Hematopoietic multipotent progenitor cell treated with erythropoietin and hydrocortisone succinate and interleukin-3 and kit ligand, for 6 days (in vitro differentiated cells): Measurements from ENCODE around the gene EP400.
"Not testable (repeated sequence)": the region's sequence is repeated elsewhere in the genome, so short reads cannot be mapped to it uniquely, and the experiment has no call there.

ENCODE experiments used
- DNase-seq: peaks from one replicate; pipeline ENCODE4 v3.0.0-alpha.2; 2015

EP400 gene

DNA sequence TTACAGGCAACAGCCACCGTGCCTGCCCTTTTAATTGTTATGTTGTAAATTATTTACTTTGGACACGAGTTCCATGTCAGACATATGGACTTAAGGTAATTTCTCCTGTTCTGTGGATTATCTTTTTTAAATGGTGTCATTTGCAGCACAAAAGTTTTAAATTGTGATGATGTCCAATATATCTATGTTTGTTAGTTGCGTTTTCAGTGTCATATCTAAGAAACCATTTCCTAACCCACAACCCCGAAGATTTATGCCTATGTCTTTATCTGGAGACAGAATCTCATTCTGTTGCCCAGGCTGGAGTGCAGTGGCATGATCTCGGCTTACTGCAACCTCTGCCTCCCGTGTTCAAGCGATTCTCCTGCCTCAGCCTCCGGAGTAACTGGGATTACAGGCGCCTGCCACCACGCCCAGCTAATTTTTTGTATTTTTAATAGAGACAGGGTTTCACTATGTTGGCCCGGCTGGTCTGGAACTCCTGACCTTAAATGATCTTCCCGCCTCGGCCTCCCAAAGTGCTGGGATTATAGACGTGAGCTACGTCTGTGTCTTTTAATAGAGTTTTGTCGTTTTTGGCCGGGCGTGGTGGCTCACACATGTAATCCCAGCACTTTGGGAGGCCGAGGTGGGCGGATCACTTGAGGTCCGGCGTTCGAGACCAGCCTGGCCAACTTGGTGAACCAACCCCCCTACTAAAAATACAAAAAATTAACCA lies 870 bp upstream of the EP400 start:
- DNase-seq = peak; percentile 66

DNA sequence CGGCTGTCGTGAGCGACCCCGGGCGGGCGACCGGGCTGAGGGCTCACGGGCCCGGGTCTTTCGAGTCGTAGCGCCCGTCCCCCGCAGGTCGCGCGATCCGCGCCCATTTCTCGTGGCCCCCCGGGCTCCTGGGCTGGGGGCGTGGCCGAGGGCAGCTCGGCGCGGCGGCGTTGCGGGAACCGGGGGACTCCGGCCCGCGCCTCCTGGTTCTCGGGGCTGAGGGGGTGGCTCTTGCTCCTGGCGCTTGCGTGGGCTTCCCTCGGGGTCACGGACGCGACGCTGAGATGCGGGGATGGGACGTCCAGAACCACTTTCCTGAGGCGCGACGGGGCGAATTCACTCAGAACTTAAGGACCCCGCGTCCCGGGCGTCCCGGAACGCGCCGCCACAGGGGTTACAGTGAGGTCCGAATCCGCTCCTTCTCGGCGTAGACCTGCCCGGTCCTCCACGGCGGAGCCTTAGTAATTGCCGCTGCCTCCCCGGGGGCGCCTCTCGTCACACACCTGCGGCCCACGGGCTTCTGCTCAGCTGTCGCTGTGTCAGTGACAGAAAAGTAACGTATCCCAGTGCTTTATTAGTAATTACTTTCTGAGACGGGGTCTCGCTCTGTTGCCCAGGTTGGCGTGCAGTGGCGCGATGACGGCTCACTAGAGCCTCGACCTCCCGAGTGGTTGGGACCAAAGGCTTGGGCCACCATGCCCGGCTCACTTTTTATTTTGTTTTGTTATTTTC lies 606 bp downstream of the EP400 start:
- peak; percentile 44 for DNase-seq

DNA sequence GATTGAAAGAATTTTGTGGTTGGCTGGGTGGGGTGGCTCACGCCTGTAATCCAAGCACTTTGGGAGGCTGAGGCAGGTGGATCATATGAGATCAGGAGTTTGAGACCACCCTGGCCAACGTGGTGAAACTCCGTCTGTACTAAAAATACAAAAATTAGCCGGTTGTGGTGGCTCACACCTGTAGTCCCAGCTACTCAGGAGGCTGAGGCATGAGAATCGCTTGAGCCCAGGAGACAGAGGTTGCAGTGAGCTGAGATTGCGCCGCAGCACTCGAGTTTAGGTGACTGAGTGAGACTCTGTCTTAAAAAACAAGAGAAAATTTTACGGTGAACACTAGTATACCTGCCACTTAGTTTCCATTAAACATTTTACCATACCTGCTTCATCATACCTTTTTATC lies 4.1 kb downstream of the EP400 start:
- not testable (repeated sequence) for DNase-seq

DNA sequence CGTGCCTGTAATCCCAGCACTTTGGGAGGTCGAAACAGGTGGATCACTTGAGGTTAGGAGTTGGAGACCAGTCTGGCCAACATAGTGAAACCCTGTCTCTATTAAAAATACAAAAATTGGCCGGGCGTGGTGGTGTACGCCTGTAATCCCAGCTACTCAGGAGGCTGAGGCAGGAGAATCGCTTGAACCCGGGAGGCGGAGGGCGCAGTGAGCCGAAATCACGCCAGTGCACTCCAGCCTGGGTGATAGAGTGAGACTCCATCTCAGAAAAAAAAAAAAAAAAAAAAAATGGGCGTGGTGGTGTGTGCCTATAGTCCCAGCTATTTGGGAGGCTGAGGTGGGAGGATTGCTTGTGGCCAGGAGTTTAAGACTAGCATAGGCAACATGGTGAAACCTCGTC lies 4.7 kb downstream of the EP400 start:
- DNase-seq = not testable (repeated sequence)

DNA sequence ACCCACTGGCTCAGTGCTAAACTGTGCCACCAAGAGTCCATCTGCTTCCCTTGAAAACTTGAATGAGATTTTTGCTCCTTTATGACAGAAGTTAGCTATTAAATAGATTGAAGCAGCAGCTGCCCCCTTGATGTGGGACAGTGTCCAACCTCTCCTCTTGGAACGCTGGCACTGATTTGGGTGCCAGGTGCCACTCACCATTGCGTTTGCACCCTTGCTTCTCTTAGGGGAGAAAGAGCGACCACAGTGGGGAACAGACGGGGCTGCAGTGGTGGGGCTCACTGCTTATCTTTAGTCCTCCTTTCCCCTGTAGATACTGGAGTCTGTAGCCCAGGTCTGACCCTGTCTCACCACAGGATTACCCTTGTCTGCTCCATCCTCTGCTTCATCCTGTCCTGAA lies 9.4 kb downstream of the EP400 start:
- no peak for DNase-seq

DNA sequence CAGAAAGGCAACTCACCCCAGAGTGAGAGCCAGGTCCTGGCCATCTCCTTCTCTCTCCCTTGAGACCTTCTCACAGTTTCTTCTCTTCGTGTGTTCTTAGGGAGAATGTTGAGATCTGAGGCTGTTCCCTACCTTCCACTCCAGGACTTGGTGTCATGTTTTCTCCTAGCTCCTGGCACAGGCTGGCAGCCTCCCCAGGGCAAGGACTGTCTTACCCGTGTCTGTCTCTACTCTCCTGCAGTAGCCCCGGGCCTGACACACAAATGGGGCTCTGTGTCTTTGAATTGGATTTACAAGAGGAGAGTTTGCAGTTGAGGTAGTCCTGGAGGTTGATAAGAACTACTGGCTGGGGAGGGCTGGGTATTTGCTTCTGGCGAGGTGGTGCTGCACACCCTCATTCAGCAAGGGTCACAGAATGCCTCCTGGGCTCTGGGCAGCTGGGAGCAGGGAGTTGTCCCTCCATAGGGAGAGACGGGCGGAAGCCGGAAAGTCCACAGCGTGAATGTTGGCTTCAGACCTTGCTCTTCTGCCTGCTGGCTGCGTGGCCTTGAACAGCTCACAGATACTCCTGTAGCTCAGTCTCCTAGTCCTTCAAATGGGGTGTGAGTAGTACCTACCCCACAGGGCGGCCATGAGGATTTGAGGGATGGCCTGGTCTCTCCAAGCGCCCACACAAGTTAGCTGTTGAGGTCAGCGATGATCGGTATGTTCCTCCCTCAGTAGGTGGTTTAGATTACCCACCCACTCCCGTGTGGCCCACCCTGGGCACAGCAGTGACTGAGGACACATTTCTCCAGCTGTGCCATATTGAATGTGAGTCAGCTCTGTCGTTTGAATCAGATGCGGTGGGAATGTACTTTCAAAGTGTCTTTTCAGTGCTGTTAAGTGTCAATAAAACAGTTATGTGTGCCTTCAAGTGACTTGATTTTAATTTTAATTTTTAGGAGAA lies 10.2 kb downstream of the EP400 start:
- DNase-seq = no peak

DNA sequence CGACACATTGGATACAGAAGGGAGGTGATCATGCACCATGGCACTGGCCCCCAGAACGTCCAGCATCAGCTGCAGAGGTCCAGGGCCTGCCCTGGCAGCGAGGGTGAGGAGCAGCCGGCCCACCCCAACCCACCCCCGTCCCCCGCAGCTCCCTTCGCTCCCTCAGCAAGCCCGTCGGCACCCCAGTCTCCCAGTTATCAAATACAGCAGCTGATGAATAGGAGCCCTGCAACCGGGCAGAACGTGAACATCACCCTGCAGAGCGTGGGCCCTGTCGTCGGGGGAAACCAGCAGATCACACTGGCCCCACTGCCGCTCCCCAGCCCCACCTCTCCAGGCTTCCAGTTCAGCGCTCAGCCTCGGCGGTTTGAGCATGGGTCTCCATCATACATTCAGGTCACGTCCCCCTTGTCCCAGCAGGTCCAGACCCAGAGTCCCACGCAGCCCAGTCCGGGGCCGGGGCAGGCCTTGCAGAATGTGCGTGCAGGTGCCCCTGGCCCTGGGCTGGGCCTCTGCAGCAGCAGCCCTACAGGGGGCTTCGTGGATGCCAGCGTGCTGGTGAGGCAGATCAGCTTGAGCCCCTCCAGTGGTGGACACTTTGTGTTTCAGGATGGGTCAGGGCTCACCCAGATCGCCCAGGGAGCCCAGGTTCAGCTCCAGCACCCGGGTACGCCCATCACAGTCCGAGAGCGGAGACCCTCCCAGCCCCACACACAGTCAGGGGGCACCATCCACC lies 11.0 kb downstream of the EP400 start:
- DNase-seq = not testable (repeated sequence)

DNA sequence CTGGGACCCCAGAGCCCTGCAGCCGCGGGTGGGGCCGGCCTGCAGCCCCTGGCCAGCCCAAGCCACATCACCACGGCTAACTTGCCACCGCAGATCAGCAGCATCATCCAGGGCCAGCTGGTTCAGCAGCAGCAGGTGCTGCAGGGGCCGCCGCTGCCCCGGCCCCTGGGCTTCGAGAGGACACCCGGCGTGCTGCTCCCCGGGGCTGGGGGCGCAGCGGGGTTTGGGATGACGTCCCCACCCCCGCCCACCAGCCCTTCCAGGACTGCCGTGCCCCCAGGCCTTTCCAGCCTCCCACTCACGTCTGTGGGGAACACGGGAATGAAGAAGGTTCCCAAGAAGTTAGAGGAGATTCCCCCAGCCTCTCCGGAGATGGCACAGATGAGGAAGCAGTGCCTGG lies 11.6 kb downstream of the EP400 start:
- DNase-seq = not testable (repeated sequence)

DNA sequence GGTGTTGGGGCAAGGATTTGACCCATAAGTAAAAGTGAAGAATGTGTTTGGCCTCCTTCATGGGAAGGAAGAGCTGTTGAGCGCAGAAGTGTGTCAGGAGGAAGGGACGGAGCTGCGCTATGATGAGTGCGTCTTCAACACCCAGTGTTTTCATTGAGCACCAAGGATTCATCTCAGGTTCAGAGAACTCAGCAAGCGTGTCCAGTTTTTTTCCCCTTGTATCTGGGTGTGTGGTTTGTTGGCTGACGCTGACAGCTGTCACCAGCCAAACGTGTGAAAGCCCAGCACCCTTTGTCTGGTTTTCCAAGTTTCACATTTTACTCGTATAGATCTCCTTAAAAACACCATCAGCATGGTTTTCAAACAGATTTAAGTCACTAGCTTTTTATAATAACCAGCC lies 12.3 kb downstream of the EP400 start:
- DNase-seq = no peak

DNA sequence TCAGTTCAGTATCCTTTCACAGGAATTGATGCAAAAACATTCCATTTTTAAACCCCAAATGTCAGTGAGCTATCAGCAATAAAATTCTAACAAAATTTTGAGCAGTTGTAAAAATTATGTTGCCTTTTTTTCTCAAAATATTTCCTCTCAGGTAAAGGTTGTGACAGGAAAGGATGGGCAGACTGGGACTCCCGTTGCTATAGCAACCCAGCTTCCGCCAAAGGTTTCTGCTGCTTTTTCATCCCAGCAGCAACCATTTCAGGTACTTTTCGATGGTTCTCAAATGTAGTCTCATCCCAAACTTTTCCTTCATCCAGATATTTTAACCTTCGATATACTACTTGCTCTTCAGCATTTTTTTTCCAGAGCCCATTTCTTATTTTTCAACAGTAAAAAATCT lies 13.6 kb downstream of the EP400 start:
- DNase-seq = no peak

DNA sequence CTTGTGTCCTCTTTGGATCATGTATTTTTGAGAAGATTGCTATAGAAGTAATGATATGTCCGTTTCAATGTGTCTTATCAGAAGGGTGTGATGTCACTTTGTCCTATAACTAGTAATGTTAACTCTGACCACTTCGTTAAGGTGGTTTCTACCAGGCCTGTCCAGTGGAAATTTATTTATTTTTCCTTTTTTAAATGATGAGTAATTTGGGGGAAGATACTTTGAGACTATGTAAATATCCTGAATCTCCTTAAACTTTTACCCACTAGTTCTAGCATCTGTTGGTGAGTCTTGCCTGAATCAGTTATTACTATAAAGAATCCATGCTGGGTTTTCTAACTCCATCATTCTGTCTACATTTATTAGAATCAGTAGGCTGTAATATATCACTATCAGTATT lies 15.3 kb downstream of the EP400 start:
- no peak for DNase-seq

DNA sequence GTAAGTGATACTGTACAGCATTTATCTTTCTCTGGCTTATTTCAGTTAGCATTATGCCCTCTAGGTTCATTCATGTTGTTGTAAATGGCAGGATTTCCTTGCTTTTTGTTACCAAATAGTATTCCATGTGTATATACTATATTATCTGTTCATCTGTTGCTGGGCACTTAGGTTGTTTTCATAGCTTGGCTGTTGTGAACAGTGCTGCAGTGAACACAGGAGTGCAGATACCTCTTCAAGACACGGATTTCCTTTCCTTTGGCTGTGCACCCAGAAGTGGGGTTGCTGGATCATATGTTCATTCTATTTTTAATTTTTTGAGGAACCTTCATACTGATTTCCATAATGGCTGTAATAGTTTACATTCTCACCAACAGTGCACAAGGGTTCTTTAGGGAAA lies 21.5 kb downstream of the EP400 start:
- DNase-seq = no peak

DNA sequence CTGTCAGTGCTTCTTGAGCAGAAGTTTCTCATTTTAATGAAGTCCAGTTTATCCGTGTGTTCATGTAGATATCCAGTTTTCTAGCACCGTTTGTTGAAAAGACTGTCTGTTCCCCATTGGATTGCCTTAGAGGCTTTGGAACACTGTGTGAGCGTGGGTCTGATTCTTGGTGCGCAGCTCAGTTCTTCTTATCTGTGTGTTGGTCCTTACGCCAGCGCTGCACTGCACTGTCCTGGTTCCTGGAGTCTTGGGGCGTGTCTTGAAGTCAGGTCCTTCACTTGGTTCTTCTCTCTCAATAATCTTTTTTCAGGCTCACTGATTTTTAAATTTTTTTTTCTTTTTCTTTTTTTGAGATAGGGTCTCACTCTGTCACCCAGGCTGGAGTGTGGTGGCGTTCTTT lies 25.5 kb downstream of the EP400 start:
- DNase-seq = no peak

DNA sequence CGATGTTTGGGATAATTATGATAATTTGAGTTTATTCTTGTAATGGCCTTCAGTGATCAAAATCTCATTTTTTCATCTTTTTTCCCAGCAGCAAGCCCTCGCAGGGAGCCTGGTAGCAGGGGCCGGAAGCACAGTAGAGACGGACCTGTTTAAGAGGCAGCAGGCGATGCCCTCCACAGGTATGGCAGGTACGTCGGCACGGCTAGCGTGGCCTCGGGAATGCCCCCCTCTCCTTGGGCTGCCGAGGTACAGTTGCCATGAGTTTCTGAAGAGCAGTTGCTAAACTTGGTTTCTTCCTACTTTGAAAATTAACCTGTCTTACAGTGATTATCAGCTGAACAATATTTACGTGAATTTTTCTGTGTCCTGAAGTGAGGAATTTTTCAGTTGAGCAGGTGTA lies 29.9 kb downstream of the EP400 start:
- no peak for DNase-seq

DNA sequence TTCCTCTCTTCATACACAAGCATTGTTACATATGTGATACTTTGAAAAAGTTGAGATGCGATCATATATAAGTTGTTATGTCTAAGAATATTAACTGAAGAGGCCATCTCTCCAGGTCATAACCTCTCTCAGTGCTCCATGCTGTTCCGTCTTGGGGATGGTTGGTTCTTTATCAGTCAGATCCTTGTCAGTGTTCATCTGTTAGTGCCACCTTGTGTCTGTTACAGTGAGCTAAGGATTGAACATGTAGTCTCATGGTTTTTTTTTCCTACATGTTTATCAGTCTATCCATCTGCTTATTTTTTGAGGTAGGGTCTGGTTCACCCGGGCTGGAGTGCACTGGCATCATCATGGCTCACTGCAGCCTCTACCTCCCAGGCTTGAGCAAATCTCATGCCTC lies 30.5 kb downstream of the EP400 start:
- DNase-seq = peak; percentile 48

DNA sequence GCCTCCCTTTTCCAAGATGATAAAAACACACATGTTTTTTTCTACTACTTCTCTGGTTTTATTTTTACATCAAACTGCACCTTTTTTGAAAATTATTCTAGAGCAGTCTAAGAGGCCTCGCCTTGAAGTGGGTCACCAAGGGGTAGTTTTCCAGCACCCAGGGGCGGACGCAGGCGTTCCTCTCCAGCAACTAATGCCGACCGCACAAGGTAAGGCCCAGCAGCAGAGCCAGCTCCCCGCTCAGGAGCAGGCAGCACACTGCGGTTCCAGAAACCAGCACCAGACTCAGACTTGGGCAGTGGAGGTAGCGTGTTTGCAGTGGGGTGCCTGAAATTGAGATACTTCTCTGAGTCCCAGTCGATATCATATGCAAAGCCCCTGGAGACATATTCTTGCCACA lies 31.6 kb downstream of the EP400 start:
- DNase-seq = no peak

DNA sequence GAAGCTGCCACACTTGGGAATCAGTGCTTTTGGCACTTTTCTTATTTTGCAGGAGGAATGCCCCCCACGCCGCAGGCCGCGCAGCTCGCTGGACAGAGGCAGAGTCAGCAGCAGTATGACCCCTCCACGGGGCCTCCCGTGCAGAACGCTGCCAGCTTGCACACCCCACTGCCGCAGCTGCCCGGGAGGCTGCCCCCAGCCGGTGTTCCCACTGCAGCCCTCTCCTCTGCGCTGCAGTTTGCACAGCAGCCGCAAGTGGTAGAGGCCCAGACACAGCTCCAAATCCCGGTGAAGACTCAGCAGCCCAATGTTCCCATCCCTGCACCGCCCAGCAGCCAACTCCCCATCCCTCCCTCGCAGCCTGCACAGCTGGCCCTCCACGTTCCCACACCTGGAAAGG lies 32.3 kb downstream of the EP400 start:
- no peak for DNase-seq

DNA sequence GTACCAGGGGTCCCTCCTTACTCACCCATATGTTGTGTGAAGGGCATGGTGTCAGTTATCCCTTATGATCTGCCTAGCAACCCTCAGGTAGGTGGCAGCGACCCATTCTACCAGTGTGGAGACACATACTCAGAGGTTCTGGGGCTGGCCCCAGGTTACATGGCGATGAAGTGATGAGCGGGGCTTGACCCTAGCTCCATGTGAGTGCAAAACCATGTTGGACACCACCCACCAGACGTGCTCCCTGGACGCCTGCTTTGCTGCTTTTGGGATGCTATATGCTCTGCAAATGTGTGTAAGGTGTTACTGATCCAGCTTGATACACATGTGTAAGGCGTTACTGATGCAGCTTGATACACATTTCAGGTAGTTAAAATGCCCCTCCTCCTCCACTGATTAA lies 33.3 kb downstream of the EP400 start:
- DNase-seq = no peak

DNA sequence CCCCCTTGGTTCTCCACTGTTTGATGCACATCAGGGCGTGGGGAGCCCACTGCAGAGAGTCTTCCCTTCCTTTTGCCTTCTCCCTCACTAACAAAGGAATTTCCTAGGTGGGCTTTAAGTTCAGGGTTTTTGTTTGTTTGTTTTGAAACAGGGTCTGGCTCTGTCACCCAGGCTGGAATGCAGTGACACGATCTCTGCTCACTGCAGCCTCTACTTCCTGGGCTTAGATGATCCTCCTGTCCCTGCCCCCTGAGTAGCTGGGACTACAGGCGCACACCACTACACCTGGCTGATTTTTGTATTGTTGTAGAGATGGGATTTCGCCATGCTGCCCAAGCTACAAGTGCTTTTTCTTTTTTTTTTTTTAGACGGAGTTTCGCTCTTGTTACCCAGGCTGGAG lies 33.8 kb downstream of the EP400 start:
- no peak for DNase-seq

DNA sequence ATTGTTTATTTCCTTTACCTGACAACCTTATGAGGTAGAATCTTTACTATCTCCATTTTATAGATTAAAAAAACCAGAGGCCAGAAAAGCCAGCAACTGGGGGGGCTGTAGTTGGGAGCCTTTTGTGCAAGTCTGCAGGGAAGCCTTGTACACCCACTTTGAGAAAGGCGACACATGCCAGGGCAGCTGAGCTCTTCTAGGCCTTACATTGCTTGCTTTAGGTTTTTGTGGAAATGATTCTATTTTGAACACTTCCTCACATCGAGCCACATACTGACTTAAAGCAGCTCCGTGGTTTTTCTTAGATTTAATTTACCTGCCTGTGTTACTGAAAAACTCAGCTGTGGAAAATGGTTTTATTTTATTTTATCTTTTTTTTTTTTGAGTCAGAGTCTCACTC lies 34.6 kb downstream of the EP400 start:
- DNase-seq = no peak

DNA sequence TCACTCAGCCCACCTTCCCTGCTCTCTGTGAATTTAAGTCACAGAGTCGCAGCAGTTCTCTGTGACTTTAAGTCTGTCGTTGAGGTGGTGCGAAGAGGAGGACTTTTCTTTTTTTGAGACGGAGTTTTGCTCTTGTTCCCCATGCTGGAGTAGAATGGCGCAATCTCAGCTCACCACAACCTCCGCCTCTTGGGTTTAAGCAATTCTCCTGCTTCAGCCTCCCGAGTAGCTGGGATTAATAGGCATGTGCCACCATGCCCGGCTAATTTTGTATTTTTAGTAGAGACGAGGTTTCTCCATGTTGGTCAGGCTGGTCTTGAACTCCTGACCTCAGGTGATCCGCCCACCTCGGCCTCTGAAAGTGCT lies 35.8 kb downstream of the EP400 start:
- DNase-seq = peak; percentile 10

DNA sequence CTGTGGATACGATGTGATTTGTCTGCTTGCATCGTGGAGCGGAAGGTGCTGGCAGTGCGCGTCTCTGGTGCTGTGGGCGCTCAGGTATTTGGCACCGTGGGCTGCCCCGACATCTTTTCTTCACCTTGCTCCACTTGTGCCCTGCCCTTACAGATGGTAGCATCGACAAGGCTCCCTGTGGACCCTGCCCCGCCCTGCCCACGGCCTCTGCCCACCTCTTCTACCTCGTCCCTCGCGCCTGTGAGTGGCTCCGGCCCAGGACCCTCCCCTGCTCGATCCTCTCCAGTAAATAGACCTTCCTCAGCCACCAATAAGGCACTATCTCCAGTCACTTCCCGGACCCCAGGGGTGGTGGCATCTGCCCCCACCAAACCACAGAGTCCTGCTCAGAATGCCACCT lies 36.6 kb downstream of the EP400 start:
- no peak for DNase-seq

DNA sequence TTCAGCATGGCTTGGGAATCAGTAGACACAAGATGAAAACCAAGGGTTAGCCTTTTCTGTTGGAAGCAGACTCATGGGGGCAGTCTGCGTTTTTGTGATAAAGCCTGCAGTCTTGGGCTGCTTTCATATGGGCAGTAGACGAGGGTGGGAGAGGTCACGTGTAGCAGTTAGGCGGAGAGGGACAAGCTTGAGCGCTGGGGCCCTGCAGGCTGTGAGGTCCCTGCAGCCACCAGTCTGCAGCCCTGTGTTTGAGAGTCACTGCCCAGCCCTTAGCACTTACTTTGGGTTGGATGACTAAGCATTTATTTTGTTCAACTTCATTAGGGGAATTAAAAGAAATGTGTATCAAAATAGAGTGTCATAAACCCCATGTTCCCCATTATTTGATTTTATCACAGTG lies 37.2 kb downstream of the EP400 start:
- DNase-seq = peak; percentile 93
